ENCODE measurements around the gene ANKS1B.

DNA sequence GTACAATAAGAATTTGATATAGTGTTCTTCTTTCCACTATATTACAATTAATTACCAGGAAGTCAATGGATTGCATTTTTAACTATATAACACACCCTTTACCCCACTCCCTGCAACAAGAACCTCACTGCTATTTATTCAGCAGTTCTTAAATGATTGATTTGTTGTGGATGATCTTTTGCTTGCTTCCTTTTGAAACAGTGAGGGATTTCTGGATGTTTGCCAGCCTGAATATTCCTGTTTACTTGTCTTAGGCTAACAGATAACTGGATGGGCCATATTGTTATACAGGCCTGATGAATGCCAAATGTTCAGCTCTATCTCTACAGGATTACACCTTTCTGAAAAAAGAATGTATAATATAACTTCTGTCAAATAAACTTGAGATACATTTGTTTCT, 842.1 kb downstream of the ANKS1B start:
- TF ChIP-seq, protein P1, sequence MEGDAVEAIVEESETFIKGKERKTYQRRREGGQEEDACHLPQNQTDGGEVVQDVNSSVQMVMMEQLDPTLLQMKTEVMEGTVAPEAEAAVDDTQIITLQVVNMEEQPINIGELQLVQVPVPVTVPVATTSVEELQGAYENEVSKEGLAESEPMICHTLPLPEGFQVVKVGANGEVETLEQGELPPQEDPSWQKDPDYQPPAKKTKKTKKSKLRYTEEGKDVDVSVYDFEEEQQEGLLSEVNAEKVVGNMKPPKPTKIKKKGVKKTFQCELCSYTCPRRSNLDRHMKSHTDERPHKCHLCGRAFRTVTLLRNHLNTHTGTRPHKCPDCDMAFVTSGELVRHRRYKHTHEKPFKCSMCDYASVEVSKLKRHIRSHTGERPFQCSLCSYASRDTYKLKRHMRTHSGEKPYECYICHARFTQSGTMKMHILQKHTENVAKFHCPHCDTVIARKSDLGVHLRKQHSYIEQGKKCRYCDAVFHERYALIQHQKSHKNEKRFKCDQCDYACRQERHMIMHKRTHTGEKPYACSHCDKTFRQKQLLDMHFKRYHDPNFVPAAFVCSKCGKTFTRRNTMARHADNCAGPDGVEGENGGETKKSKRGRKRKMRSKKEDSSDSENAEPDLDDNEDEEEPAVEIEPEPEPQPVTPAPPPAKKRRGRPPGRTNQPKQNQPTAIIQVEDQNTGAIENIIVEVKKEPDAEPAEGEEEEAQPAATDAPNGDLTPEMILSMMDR (IDR thresholded peaks at IDR 0.05): no peak
- TF ChIP-seq POLR2A (IDR thresholded peaks at IDR 0.05) (no peak), POLR2AphosphoS5 (IDR thresholded peaks at IDR 0.05) (no peak)
